NCI-H226 (cell line): ENCODE data around the gene SERINC2.
A peak's percentile ranks its signal among the peaks of the same experiment; 100 is the strongest.
"Not testable (repeated sequence)": the region's sequence is repeated elsewhere in the genome, so short reads cannot be mapped to it uniquely, and the experiment has no call there.

Experiments
- DNase-seq: peaks from one replicate; pipeline ENCODE4 v3.0.0-alpha.2; 2015

SERINC2 gene

DNA sequence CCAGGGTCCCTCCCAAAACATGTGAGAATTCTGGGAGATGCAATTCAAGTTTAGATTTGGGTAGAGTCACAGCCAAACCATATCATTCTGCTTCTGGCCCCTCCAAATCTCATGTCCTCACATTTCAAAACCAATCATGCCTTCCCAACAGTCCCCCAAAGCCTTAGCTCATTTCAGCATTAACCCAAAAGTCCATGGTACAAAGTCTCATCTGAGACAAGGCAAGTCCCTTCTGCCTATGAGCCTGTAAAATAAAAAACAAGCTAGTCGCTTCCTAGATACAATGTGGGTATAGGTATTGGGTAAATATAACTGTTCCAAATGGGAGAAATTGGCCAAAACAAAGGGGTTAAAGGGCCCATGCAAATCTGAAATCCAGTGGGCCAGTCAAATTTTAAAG lies 59.7 kb downstream of the SERINC2 start:
- not testable (repeated sequence) for DNase-seq

DNA sequence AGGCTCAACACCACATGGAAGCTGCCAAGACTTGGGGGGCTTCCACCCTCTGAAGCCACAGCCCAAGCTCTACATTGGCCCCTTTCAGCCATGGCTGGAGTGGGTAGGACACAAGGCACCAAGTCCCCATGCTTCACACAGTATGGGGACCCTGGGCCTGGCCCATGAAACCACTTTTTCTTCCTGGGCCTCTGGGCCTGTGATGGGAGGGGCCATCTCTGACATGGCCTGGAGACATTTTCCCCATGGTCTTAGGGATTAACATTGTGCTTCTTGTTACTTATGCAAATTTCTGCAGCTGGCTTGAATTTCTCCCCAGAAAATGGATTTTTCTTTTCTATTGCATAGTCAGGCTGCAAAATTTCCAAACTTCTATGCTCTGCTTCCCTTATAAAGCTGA lies 60.5 kb downstream of the SERINC2 start:
- not testable (repeated sequence) for DNase-seq

- not testable (repeated sequence) for DNase-seq
Measured at GRCh38 chr1:31474567-31474966, 61.6 kb downstream of the SERINC2 start.

DNA sequence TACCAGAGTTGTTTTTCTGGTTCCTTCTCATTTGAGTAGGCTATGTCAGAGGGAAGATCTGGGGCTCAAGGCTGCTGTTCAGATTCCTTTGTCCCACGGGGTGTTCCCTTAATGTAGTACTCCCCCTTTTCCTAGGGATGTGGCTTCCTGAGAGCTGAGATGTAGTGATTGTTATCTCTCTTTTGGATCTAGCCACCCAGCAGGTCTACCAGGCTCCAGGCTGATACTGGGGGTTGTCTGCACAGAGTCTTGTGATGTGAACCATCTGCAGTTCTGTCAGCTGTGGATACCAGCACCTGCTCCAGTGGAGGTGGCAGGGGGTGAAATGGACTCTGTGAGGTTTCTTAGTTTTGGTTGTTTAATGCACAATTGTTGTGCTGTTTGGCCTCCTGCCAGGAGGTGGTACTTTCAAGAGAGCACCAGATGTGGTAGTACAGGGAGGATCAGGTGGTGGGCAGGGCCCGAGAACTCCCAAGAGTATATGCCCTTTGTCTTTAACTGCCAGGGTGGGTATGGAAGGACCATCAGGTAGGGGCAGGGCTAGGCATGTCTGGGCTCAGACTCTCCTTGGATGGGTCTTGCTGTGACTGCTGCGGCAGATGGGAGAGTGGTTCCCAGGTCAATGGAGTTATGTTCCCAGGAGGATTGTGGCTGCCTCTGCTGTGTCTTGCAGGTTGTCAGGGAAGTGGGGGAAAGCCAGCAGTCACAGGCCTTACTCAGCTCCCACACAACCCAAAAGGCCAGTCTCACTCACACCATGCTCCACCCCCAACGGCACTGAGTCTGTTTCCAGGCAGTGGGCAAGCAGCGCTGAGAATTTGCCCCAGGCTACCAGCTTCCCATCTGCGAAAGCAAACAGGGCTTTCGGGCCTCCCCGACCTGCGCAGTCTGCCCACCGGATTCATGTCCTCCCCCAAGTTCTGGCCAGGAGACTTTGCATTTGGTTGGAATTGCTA lies 64.2 kb downstream of the SERINC2 start:
- DNase-seq = no peak

DNA sequence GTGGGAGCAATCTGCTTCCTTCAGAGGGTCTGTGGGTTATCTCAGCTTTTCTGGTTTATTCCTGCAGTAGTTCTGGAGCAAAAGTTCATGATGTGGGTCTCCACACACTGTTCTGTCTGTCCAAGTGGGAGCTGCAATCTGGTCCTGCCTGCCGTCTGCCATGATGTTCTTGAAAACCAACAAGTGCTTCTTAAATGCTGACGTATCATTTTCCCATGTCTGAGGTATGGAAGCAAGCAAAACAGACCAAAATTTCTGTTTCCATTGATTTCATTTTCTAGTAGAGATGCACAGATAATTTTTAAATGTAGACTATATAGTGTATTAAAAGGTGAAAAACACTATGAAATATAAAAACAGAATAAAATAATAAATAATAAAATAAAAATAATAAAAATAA lies 65.2 kb downstream of the SERINC2 start:
- no peak for DNase-seq

- peak; percentile 87 for DNase-seq
Measured at GRCh38 chr1:31479811-31480210, 66.8 kb downstream of the SERINC2 start.

GRCh38 chr1:31480426-31480825 lies 67.4 kb downstream of the SERINC2 start:
- DNase-seq = not testable (repeated sequence)

DNA sequence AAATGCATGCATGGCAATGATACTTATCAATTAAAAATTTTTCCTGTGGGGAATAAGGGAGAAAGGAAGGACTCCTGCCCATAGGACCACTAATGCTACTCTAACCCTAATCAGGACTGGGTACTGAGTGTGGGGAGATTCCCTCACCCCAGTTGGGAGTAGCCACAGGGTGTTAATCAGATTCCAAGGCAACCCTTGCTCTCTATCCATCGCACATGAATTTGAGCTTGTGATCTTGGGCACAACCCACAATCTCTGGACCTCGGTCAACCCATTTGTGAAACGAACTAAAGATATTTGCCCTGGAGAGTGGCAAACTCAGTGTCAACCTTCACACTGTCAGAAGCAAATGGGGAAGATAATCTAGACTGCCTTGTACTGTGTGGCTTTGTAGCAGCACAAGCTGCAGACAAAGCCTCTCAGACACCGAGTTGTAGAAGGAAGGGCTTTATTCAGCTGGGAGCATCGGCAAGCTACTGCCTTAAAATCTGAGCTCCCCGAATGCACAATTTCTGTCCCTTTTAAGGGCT lies 69.5 kb downstream of the SERINC2 start:
- no peak for DNase-seq

GRCh38 chr1:31483012-31483946 lies 70.3 kb downstream of the SERINC2 start:
- peak; percentile 90 for DNase-seq
